Gastrocnemius medialis (tissue), 4 donors: ENCODE results near the gene CUL9.

Experiments
- CTCF ChIP-seq, 5 experiments: fragments of 450-650 bp in 3 of 5; fragments of 200-600 bp in 2 of 5; sonication (generic) in 2 of 5; IDR thresholded peaks in 4 of 5; conservative IDR thresholded peaks in 1 of 5; 1 replicate in 4 of 5; 2 replicates in 1 of 5; pipeline ENCODE4 v1.5.1; 2016 to 2019; ENCODE audit warnings: antibody characterized with exemption in 5 of 5, mild to moderate bottlenecking in 3 of 5, moderate library complexity in 3 of 5
- POLR2A ChIP-seq, 2 donors: fragments of 450-650 bp; IDR thresholded peaks; one replicate each; pipeline ENCODE4 v1.6.1; 2017; ENCODE audit warnings: antibody characterized with exemption in 2 of 2, mild to moderate bottlenecking in 2 of 2, moderate library complexity in 2 of 2

- TF ChIP-seq CTCF (IDR thresholded peaks at IDR 0.05 in 4 of 5, conservative IDR thresholded peaks at IDR 0.05 in 1 of 5) (no peak), POLR2A (IDR thresholded peaks at IDR 0.05) (no peak)
Measured at GRCh38 chr6:43242908-43243663, 61.1 kb downstream of the CUL9 start, which contains the start of gene TTBK1.
